GM21515 (cell line): Measurements from ENCODE around the gene WWOX.
"Not testable (repeated sequence)": the region's sequence is repeated elsewhere in the genome, so short reads cannot be mapped to it uniquely, and the experiment has no call there.

ENCODE experiments used
- ATAC-seq: cut with Tn5 transposase; IDR thresholded peaks from one replicate; pipeline ENCODE4 v1.9.1; 2021; ENCODE audit not compliant: unreplicated experiment

The WWOX gene

DNA sequence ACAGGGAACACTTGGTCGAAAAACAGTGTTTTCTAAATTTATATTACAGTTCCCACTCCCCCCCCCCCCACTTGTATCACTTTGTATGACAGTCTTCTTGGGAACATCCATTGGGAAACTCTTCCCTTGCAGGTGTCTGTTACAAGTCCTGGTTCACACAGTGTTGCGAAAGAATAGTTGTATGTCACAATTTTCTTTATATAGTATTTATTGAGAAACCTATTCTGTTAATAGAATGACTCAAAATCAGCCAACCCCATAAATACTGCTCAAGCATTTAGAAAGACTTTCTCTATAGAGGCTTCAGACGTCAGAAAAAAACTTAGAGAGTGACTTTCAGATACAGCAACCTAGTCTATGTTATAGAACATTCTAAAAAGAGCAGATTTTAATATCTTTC lies 414.4 kb downstream of the WWOX start:
- ATAC-seq, result no peak

DNA sequence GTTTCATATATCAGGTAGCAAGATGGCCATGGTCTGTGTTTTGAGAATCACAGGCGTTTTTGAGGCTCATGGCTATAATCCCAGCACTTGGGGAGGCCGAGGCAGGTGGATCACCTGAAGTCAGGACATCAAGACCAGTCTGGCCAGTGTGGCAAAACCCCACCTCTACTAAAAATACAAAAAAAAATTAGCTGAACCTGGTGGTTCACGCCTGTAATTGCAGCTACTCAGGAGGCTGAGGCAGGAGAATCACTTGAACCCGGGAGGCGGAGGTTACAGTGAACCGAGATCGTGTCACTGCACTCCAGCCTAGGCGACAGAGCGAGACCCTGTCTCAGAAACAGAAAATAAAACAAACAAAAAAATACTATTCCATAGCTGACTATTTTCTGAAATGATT lies 415.4 kb downstream of the WWOX start:
- not testable (repeated sequence) for ATAC-seq

DNA sequence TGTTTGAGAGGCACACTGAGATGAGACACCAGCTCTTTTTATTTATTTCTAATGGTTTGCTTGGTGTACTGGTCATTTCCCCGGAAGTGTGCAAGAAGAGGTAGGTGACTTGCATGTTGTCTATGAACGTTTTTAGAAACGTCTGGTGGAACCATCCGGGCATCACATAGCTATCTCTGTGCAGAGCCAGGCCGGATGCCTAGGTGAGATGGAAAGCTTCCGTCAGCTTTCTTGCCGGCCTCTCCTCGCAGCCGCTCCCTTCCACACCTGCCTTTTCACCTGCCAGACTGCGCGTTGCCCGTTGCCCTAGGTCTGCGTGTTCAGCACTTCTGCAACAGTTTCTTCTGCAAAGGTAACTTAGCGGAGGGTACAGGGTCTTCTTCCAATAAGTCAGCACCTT lies 416.0 kb downstream of the WWOX start:
- no peak for ATAC-seq

DNA sequence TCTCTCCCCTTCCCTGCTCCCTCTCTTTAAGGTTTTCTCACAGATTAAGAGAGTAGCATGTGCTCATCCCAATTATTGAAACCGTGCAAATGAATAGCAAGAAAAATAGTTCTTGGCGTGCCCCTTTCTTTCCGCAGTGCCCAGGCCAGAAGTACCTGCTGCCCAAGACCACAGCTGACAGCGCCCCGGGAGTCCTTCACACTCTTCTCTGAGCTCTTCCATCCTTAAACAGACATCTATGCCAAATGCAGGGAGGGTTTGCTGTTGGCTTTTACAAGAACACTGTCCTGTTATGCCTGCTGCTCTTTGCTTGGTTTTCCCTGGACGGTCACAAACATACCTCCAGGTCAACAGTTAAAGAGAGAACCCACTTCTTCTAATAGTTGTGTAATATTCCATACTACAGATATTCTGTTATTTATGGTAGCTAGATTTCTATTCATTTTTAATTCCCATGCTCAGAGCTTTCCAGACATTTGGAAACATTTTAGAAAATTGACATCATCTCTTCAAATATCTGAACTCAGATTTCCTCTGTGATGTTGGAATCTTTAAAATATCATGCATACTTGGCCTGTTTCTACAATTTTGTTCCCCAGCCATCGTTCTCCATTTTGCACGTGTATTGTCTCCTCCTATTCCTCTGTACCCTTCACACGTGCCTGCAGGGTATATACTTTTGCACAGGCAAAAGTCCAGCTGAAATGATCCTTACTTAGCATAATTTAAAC lies 416.7 kb downstream of the WWOX start:
- no peak for ATAC-seq

DNA sequence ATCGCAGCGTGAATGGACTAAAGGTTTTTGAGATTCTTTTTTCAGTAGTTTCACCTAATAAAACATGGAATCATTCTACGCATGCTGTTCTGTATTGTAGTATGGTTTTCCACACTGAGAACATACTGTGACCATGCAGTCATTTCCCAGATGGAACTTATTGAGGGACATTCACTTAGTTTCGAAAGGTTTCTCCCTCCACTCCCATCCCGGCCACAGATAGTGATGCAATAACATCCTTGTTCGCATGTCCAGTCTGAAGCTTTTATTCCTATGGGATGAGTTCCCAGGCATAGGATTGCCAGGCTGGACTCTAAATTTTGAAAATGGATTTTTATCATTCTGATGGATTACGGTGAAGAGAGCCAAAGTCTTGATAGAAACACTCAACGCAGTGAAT lies 420.4 kb downstream of the WWOX start:
- no peak for ATAC-seq

DNA sequence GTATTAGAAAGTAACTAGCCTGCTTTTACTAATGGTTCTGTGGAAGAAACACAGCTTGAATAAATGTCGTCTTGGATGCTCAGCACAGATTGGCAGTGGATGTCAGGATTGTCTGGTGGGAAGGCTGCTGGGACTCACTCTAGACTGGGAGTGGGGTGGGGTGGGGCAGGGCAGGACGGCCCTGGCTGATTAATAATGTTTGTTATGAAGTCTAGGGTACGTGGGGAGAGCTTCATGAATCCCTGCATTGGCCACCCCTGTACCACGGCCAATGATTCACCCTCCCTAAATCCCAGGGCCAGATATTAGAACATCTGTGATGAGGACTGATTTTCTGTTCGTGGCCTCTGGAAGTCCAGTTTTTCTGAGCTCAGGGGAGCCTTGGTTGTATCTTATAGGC lies 421.0 kb downstream of the WWOX start:
- no peak for ATAC-seq

DNA sequence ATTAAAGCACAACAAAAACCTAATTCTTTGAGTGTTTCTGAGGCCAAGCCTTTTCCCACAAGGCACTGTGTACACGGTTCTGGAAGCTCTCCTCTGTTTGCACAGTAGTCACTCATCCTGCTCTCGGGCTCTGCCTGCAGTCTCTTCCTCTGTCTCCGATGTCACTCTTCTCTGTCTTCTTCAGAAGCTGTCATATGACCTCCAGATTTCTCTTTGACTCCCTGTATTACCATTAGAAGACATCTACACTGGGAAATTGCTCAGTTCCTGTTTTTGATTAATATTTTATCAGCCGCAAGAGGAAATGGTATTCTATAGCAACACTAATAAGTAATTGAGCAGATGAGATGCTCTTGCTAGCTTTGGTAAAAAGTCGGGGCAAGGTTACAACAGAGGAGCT lies 422.9 kb downstream of the WWOX start:
- ATAC-seq, result peak; percentile 55

DNA sequence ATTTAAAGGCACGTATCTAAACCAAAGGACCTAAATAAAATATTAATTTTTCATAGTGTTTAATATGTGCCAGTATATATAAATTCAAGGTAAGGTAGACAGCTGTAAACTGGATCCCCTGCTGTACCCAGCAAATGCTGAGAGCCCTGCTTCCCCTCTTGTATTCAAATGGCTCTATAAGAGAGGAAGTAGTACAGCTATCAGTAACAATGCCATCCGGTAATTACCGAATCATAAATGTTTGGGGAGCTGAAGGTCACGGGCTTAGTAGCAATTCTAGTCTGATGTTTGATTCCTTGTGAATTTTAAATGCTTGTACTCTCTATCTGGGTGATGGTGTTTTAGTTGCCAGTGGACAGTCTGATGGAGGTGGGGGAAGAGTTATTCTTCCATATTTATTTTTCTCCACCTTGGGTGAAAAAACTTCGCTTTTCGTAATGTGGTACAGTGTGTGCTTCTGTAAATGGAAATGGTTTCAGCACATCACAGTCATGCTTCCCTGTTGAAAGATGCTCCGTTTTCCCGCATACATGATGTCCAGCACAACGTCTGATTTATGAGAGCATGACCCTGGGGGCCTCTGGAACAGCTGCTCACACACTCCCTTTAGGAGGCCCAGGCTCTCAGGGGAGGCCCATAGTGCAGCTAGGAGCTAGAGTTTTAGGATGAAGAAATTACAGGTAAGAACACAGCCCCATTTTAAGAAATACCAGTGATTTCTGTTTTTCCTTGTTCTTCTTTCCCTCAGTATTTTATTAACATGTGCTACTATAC lies 423.9 kb downstream of the WWOX start:
- ATAC-seq, result no peak

DNA sequence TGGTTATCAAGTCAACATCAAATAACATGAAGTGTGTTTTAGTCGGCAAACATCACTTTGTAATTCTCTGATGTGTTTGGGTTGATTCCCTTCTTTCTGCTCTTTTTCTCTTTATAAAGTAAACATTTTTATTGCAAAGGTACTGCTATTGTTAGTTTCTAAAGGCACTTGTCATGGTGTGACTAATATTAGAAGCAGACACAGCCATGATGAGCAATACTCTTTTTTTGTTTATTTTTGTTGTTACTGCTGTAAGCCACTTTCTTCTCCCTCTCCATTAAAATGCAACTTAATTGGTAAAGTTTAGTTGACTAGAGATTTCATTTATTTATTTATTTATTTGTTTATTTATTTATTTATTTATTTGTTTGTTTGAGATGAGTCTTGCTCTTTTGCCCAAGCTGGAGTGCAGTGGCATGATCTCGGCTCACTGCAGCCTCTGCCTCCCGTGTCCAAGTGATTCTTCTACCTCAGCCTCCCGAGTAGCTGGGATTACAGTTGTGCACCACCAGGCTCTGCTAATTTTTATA lies 424.7 kb downstream of the WWOX start:
- ATAC-seq, result no peak

DNA sequence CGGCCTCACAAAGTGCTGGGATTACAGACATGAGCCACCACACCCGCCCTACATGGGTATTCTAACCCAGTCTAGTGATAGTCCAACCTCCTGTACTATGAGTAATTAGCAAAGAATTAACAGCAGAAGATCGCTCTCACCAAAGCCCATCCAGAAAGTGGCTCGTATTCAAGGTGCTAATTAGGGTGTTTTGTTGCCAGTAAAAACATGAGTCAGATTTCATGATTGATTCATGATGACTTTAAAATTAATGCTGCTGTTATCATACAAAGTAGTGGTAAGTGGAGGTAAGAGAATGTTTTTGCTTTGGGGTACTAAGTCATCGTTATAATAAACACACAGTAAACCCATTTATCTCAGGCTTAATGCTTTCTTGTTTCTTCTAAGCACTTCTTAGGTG lies 428.8 kb downstream of the WWOX start:
- ATAC-seq, result no peak

DNA sequence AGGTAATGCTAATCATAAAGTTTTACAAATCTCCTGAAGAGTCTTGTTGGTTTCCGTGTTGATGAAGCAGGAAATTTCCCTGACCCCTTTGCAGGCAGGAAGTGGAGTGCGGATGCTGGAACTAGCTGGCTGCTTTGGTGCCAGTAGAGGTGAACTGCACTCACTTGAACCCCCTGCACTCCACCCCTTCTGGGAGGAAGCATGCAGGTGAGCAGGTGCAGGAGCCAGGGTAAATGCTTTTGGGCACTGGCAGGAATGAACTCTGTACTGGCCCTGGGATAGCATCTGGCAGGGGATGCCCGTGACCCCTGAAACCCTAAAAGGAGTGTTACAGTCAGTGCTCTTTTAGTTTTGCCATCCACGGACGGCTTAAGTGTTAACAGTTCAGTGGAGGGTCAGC lies 430.4 kb downstream of the WWOX start:
- ATAC-seq, result no peak

DNA sequence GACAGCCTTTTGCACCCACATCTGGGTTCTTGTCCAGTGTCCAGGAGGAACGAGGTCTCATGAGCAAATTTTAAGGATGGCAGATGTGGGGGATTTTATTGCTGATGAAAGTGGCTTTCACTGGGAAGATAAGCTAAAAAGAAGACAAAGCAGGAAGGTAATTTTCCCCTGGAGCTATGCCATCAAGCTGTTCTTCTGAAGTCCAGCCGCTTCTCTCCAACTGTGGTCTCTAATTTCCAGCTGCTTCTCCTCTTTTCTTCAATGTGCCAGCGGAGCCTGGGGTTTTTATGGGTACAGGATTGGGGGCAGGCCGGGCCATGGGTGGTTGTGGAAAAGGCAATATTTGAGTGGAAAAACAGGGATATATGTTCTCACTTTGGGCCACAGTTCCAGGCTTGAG lies 430.8 kb downstream of the WWOX start:
- no peak for ATAC-seq

DNA sequence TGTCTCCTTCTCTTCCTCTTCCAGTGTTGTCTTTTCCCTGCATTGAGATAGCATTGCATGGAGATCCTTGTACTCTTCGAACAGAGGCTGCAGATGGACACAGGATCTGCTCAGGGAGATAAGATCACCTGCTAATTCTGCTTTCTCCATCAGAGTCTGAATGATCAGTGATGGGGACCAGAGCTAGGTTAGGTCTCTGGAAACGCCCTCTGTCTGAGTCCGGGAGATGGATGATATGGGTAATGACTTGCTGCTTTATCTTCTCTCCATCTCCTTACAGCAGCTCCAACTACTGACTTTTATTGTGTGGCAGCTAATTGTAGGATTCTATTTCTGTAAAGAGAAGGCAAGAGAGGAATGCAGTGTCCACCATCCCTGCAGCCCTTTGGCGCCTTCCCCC lies 435.6 kb downstream of the WWOX start:
- no peak for ATAC-seq

DNA sequence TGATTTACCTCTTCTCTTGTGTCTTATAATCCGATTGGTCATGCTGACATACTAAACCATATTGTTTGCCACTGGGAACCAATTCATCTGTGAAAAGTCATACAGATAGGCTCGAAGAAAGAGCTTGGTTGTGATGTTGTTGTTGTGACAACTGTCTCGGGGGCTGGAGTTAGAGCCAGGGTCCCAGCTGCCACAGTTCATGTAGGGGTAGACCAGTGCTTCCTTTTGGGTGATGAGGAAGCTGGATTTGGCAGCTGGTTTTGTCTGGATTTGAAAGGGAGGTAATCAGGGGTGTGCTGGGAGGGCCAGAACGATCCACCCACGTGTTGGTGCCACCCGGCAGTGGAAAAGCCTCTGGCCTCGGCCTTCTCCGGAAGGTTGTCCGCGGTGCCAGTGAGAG lies 438.1 kb downstream of the WWOX start:
- no peak for ATAC-seq

DNA sequence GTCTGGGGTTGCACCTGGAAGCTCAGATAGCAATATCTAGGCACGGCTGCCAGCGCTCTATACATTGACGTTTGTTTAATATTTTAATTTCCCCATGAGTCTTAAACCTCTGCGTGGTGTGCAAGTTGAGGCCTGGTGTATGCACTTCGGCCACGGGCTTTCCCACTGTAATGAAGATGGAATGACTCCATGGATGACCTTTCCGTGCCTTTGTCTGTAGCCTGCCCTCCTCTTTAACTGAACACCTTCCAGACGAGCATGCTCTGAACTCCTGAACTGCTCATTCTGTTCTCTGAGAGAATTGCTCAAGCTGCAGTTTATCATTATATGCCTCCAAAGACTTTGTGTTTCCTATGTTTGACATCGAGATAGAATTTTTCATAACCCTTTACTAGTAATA lies 438.8 kb downstream of the WWOX start:
- ATAC-seq, result no peak

DNA sequence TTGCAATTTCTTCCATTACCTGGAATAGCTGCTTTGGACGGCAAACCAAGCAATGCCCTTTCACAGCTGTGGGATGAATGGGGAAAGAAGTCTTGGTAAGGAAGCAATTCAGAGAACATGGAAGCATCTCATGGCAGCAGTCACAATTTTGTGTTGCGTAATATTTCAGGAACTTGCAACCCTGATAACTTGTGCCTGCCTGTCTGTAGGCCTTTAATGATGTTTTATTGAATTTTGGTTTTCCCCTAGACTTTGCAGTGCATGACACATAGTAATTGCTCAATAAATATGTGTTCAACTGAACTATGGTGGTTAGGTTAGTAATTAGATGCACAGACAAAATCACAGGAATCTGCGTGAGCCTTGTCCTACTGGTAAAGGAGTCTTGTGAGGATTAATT lies 439.5 kb downstream of the WWOX start:
- ATAC-seq, result no peak

DNA sequence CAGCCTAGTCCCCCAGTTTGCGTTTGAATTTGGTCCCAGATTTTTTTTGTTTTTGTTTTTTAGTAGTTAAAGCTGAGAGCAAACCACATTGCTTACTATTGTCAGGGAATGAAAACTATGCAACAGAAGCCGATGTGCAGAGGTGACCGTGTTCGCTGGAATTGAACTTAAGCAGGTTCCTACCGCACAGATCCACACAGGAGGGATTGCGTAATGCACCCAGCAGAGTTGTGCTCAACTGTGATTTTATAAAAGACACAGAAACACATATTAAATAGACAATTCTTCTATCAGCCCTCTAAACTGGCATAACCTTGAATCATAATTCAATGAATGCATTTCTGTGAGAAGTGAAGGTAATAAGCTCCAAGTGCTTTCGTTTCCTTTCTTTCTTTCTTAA lies 443.0 kb downstream of the WWOX start:
- no peak for ATAC-seq

DNA sequence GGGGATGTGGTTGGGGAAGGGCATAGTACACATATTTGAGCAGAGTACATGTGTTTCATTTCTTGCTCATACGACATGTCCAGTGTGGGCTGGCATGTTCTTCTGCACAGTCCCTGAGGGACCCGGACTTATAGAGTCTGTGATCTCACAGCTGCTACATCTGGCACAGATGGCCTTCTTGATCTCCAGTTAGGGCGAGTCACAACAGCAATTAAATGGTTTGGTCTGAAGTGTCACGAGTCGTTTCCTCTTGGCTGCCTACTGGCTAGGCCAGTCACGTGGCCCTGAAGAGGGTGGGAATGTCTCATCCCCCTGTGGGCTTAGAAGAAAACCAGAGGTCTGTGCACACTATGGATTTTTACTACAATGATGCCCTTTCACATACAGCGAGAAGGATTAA lies 443.6 kb downstream of the WWOX start:
- ATAC-seq, result no peak

DNA sequence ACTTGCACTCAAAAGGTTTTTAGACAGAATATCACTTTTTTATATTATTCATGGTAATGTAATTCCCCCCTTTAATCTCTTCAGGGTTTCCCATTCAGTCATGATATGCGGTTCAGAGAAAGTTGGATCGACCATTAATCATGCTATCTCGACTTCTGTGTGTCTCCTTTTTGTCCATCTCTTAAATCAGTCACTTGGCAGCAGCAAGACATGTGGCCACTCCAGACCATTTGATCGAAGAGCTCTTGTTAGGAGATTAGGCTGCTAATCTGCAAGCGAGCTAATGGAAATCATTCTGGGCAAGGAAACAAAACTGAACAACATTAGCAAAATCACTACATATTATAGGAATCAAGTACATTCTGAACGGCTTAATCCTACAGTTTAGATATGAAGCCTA lies 449.9 kb downstream of the WWOX start:
- no peak for ATAC-seq

DNA sequence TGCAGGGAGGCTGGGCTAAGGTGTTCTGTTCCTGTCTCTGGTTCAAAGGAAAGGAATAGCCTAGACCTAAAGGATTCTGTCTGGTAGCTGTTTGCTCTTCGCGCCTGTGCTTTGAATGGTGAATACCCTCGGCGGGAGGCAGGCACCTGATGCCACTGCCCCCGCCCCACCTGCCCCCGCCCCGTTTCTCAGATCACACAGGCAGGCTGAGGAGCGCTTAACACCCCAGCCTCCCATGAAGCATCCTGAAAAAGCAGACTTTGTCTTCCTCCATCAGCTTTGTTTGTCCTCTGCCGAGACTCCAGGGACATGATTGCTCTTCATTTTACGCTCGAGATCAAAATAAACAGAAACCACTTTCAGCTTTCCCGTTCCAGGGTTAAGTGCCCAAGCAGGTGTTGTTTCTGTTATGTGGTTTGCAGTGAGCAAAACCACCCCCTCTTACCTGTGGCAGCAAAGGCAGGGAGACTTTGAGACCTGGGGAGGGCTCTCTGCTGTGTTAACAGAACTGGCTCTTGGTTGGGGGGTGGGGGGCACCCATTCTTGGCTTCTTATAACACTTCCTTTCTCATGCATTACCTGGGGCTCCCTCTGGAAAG lies 452.1 kb downstream of the WWOX start:
- ATAC-seq, result no peak

DNA sequence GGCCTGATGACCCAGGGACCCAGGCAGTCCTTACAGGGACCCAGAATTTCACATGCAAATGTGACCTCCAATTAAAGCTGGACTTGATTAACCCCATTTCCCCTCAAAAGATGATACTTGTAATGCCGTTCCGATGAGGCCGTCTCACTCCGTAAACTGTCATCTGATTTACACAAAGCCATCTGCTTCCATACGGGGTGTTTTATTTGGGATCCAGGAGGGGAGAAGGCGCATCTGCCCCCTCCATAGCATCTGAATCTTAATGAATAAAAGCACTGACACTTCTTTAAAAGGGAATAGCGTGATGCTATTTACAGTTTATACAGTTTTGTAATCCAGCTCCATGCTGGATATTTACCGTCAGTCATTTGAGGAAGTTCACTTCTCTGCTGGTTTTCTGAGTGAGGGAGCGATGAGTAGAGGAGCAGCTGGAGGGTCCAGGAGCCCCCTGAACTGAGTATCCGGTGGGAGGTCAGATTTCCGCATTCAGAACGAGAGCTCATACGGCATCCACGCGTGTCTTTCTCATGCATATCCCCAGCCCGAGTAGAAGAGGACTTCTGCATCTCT lies 452.7 kb downstream of the WWOX start:
- no peak for ATAC-seq

DNA sequence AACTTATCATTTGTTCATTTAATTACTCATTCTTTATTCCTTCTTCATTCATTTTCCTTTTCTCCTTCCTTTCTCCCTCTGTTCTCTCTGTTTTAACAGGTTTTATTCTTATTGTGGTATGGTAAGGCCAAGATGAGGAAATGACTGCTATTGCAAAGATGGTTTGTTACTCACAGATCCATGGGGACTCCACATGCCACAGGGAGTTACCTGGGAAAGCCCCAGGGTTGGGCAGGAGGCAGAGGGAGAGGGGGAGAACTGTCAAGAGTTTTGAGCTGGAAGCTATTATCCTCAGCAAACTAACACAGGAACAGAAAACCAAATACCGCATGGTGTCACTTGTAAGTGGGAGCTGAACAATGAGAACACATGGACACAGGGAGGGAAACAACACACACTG lies 453.3 kb downstream of the WWOX start:
- no peak for ATAC-seq
